Activated CD8-positive, alpha-beta memory T cell treated with anti-CD3 and anti-CD28 coated beads, Interleukin-2, amount 10 ng/mL, durations not matched to agents 7 days and 5 days (primary cell): ENCODE results near the gene ADCK1. TPM values are rescaled to one million over a fixed set of nuclear protein-coding genes. Genes with fewer than 3 reads are reported as not detected.
"Not testable (repeated sequence)": the region's sequence is repeated elsewhere in the genome, so short reads cannot be mapped to it uniquely, and the experiment has no call there.

Experiments
- ATAC-seq: fragments of 150-1000 bp; cut with Tn5 transposase; one replicate; pipeline ENCODE4 v1.10.0; 2021; ENCODE audit warnings: moderate library complexity
- CTCF ChIA-PET: fragments of 350-600 bp; sonication (Branson Sonifier 250); formaldehyde crosslinking; loops from one replicate; lab custom pipeline; 2021; ENCODE audit warnings: antibody characterized with exemption; lab: Charles Lee
- DNase-seq: peaks from one replicate; pipeline ENCODE4 v3.0.0-alpha.2; 2020
- H3K27ac Mint-ChIP-seq: one replicate; pipeline ENCODE4 v1.8.0; 2021; ENCODE audit warnings: mild to moderate bottlenecking, mixed read lengths
- H3K27me3 Mint-ChIP-seq: one replicate; pipeline ENCODE4 v1.8.0; 2021; ENCODE audit warnings: mixed read lengths
- H3K36me3 Mint-ChIP-seq: one replicate; pipeline ENCODE4 v1.8.0; 2021; ENCODE audit warnings: mild to moderate bottlenecking, mixed read lengths
- H3K4me1 Mint-ChIP-seq: one replicate; pipeline ENCODE4 v1.8.0; 2021; ENCODE audit warnings: mixed read lengths
- H3K4me3 Mint-ChIP-seq: one replicate; pipeline ENCODE4 v1.8.0; 2021; ENCODE audit warnings: mild to moderate bottlenecking, moderate library complexity, mixed read lengths
- H3K9me3 Mint-ChIP-seq: one replicate; pipeline ENCODE4 v1.8.0; 2022; ENCODE audit warnings: low read depth, mixed read lengths
- total RNA-seq, 2 experiments: library from RNA; stranded (reverse); gene quantifications; one replicate each; pipeline ENCODE4 v1.2.3, GENCODE V29; 2021

ADCK1 gene
- total RNA-seq, 2 experiments from 2014 or later: 2.5 to 3.5 TPM

DNA sequence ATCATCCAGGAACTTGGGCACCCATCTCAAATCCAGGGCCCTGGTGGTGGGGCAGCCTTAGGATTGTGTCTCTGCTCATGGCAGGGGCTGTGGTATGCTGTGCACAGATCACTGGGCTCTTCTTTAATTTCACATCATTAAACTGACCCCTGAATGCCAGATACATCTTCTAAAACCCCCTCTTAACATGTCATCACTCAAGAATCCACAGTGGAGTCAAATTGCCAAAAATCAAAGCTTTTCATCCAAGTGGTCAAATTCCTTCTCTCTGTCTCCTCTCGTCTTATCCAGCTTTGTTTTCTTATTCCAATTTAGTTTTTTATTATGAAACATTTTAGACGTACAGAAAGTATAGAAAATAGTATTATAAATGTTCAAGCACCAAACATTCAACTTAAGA is 97.5 kb downstream of the ADCK1 start:
- Mint-ChIP-seq H3K4me3 (no peak overlapping the region), H3K4me1 (no peaks in the 10 kb centered on the region), H3K36me3 (no peaks in the 10 kb centered on the region), H3K9me3 (no peaks in the 10 kb centered on the region), H3K27ac (no peak overlapping the region), H3K27me3 (no peaks in the 10 kb centered on the region)
- no peak for DNase-seq
- CTCF ChIA-PET: interaction anchor here (0.7 kb wide), 1 partner anchor 14 kb away, joined by 3 read pairs; no protein-coding TSS in a partner anchor
- no peak for ATAC-seq

DNA sequence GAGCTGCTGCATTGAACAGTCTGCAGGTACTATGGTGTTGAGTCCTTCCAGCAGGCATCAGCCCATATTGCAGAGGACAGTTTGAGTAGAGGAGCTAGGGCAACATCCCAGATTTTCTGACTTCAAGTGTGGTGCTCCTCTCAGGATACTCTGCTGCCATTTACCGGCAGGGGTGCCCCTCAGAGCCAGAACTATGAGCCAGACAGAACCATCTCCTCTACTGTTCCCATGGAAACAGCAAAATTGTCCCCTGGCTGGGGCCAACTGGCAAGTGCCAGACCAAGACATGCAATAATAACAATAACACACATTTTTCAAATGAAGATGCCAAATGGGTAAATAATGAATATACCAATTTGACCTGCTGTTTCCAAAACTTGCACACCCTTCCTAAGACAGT is 102.9 kb downstream of the ADCK1 start:
- H3K4me3 Mint-ChIP-seq: no peak overlapping the region
- no peaks in the 10 kb centered on the region for H3K4me1 Mint-ChIP-seq
- H3K9me3 Mint-ChIP-seq: no peaks in the 10 kb centered on the region
- ATAC-seq (no peak), DNase-seq (no peak)
- CTCF ChIA-PET: interaction anchor here (1.2 kb wide), 1 partner anchor 40 kb away, joined by 3 read pairs; no protein-coding TSS in a partner anchor
- no peak overlapping the region for H3K27ac Mint-ChIP-seq
- no peaks in the 10 kb centered on the region for H3K27me3 Mint-ChIP-seq
- H3K36me3 Mint-ChIP-seq: no peaks in the 10 kb centered on the region

DNA sequence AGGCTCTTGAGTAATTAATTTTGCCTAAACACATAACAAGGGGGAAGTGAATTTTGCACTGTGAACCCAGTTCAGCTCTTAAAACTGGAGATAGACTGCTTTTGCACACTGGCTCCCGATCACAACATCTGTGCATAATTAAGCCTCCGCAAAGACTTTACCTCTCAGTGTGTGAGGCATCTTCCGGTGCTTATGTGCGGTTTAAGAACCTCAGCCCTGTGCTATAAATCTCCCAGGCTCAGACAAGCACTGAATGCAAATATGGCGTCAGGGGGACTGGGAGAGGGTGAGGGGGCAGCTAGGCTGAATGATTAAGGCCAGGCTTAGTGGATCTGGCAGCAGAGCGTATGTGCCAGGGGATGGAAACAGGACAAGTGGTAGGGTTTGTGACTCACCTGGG is 103.3 kb downstream of the ADCK1 start:
- Mint-ChIP-seq H3K27me3 (no peaks in the 10 kb centered on the region), H3K4me3 (no peak overlapping the region), H3K4me1 (no peaks in the 10 kb centered on the region), H3K9me3 (no peaks in the 10 kb centered on the region), H3K36me3 (no peaks in the 10 kb centered on the region), H3K27ac (no peak overlapping the region)
- ATAC-seq (no peak), DNase-seq (no peak)
- CTCF ChIA-PET: interaction anchor here (1.2 kb wide), 1 partner anchor 41 kb away, joined by 3 read pairs; no protein-coding TSS in a partner anchor

DNA sequence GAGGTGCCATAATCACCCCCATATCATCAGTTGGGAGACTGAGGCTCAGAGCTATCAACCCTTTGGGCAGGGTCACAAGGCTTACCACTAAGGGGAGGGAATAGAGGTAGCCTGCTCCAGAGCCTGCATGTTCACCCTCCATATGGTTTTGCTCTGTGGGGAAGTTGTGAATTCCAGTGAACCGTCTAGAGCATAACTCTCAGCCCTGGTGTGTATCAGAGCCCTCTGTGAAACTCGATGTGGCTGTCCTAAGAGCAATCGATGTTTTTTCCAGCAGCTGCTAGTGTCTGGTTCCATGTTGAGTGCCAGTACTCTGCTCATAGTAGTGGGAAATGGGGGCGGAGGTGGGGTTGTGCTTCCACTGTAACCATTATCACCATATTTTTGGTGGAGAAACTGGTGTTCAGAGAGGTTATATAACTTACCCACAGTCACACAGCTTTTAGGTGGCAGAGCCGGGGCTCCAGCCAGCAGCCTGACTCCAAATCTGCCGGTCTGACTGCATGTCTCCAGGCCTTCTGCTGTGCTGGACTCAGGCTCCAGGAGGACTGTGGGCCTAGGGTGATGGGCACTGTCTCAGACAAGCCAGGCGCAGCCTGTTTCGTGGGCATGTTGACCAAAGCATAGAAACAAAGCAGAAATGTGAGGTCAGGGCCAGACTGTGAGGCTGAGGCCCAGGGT is 104.2 kb downstream of the ADCK1 start:
- ATAC-seq (no peak), DNase-seq (no peak)
- CTCF ChIA-PET: interaction anchor here (1.2 kb wide), 1 partner anchor 42 kb away, joined by 3 read pairs; no protein-coding TSS in a partner anchor
- H3K36me3 Mint-ChIP-seq: no peaks in the 10 kb centered on the region
- H3K9me3 Mint-ChIP-seq: no peaks in the 10 kb centered on the region
- H3K27ac Mint-ChIP-seq: no peak overlapping the region
- no peaks in the 10 kb centered on the region for H3K27me3 Mint-ChIP-seq
- no peak overlapping the region for H3K4me3 Mint-ChIP-seq
- peaks cover 4% of the 10 kb centered on the region for H3K4me1 Mint-ChIP-seq

DNA sequence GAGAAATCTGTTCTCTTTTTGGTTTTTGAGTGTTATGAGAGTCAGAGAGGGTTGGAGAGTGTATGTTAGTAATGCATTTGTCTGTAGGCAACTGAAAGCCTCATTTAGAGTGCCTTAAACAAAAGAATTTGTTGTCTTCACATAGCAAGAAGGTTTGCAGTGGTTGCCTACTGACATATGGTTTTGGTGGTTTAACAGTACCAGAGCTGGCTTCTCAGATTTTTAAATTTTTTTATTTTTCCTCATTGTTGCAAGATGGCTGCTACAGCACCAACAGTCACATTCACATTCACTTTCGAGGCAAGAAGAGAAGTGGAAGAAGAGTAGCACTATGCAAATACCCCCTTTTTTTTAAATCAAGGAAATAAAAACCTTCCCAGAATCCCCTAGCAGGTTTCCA is 106.5 kb downstream of the ADCK1 start:
- DNase-seq: no peak
- Mint-ChIP-seq H3K27ac (no peak overlapping the region), H3K27me3 (no peaks in the 10 kb centered on the region), H3K4me1 (peaks cover 4% of the 10 kb centered on the region), H3K36me3 (no peaks in the 10 kb centered on the region), H3K9me3 (no peaks in the 10 kb centered on the region), H3K4me3 (no peak overlapping the region)
- CTCF ChIA-PET: no interaction called here
- ATAC-seq: no peak

DNA sequence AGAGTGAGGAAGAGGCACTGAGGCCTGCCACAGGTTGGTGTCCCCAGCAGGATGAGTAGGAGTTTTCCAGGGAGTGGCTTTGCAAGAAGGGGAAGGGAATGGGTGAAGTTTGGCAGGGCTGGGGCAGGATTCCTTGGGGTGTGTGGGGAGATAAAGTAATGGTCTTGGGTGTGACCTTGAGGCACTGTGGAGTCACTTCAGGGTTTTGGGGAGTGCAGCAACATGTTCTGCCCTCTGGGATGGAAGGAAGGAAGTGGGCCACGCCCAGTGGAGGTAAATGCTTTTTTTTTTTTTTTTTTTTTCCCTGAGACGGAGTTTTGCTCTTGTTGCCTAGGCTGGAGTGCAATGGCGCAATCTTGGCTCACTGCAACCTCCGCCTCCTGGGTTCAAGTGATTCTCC is 108.9 kb downstream of the ADCK1 start:
- CTCF ChIA-PET: no interaction called here
- DNase-seq: no peak
- no peak overlapping the region for H3K4me3 Mint-ChIP-seq
- ATAC-seq: no peak
- no peaks in the 10 kb centered on the region for H3K36me3 Mint-ChIP-seq
- no peaks in the 10 kb centered on the region for H3K27me3 Mint-ChIP-seq
- peaks cover 4% of the 10 kb centered on the region for H3K4me1 Mint-ChIP-seq
- peak overlapping the region; percentile 56 for H3K27ac Mint-ChIP-seq
- H3K9me3 Mint-ChIP-seq: no peaks in the 10 kb centered on the region

DNA sequence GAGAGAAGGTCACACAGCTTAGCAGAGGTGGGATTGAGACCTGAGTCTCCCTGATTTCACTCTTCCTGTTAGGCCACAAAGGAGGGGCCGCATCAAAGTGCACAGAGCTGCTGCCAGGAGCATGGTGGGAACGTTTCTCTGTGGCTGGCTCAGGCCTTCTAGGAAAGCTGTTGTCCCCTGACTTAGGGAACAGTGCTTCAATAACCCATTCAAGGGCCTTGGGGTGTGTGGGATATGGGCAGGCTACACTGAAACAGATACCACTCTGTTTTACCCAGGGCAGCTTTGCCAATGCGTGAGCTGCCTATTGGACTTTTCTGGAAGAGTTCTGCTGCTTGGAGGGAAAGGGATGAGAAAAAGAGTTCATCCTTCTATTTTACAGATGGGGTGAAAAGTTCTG is 110.0 kb downstream of the ADCK1 start:
- CTCF ChIA-PET: no interaction called here
- H3K27me3 Mint-ChIP-seq: no peaks in the 10 kb centered on the region
- H3K27ac Mint-ChIP-seq: no peak overlapping the region
- DNase-seq (no peak), ATAC-seq (no peak)
- no peaks in the 10 kb centered on the region for H3K9me3 Mint-ChIP-seq
- H3K4me3 Mint-ChIP-seq: no peak overlapping the region
- no peaks in the 10 kb centered on the region for H3K36me3 Mint-ChIP-seq
- H3K4me1 Mint-ChIP-seq: peaks cover 4% of the 10 kb centered on the region

DNA sequence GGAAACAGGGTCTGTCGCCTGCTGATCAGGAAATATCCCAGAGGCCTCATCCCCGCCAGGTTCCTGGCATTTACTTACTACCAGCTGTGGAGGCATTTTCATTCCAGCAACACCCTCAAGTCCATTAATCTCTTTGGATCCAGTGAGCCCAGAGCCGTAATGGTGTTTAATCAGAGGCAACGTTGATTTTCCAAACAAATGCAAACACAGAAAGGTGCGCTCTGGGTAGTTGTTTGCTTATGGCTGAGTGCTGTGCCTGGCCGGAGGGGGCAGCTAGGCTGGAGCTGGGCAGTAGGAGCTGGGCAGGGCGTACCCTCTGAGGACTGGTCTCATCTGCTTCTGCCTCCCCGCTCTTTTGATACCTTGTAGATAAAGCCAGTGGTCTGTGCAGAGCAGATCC is 110.6 kb downstream of the ADCK1 start:
- CTCF ChIA-PET: no interaction called here
- ATAC-seq: no peak
- Mint-ChIP-seq H3K27ac (no peak overlapping the region), H3K27me3 (no peaks in the 10 kb centered on the region), H3K4me3 (no peak overlapping the region), H3K36me3 (no peaks in the 10 kb centered on the region), H3K4me1 (peaks cover 4% of the 10 kb centered on the region), H3K9me3 (no peaks in the 10 kb centered on the region)
- no peak for DNase-seq

DNA sequence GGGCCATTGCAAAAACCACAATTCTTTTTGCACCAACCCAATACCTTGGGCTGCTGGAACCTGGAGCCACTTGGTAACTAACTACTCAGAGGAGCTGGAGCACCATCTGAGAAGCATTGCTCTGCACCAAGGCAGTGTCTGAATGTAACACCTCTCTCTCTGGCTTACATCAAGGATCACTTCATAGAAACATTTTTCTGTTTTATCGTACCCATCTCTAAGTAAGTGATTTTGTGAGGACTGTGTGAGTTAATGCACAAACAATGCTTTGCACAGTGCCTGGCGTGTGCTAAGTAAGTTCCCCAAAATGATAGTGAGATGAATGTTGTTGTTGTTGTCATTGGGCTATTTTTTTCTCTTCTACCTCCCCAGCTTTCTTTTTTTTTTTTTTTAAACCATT is 111.4 kb downstream of the ADCK1 start:
- H3K4me1 Mint-ChIP-seq: peaks cover 4% of the 10 kb centered on the region
- H3K27me3 Mint-ChIP-seq: no peaks in the 10 kb centered on the region
- no peaks in the 10 kb centered on the region for H3K9me3 Mint-ChIP-seq
- H3K36me3 Mint-ChIP-seq: no peaks in the 10 kb centered on the region
- CTCF ChIA-PET: interaction anchor here (1.3 kb wide), 1 partner anchor 14 kb away, joined by 3 read pairs; no protein-coding TSS in a partner anchor
- no peak overlapping the region for H3K4me3 Mint-ChIP-seq
- no peak for DNase-seq
- no peak overlapping the region for H3K27ac Mint-ChIP-seq
- ATAC-seq: no peak

DNA sequence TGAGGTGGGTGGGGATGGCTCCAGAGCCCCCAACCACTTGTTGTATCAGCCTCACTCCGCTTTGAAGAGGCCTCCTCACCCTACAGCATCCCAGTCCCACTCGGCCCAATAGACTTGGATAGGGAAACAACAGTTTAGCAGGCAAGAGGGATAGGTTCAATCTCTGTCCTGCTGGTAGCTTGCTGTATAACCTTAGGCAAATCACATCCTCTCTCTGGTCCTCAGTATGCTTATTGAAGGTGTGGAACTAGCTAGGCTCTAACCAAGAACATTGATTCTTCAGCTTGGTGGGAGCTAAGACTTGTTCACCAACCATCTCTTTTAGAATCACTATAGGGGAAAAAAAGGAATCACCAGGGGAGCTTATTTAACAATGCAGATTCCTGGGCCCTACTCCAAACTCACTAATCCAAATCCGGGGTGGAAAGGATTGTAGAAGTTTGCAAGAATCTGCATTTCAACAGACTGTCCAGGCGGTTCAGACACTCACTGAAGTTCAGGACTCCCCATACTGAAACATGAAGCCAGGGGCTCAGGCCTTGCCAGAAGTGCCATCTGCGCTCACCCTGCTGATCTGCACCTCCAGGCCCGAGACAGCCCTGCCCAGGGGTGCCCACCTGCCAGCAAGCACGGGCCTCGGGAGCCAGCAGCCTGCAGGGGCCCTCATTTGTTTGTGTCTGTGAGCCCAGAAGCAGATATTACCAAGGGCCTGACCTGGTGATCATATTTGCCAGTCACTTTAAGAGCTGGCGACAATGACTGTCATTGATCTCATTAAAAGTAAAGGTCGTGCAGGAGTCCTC is 113.0 kb downstream of the ADCK1 start:
- CTCF ChIA-PET: interaction anchor here (1.2 kb wide), 1 partner anchor 51 kb away, joined by 3 read pairs; no protein-coding TSS in a partner anchor
- DNase-seq (no peak), ATAC-seq (no peak)
- Mint-ChIP-seq H3K27me3 (no peaks in the 10 kb centered on the region), H3K4me1 (peaks cover 4% of the 10 kb centered on the region), H3K4me3 (no peak overlapping the region), H3K9me3 (no peaks in the 10 kb centered on the region), H3K36me3 (no peaks in the 10 kb centered on the region), H3K27ac (no peak overlapping the region)

DNA sequence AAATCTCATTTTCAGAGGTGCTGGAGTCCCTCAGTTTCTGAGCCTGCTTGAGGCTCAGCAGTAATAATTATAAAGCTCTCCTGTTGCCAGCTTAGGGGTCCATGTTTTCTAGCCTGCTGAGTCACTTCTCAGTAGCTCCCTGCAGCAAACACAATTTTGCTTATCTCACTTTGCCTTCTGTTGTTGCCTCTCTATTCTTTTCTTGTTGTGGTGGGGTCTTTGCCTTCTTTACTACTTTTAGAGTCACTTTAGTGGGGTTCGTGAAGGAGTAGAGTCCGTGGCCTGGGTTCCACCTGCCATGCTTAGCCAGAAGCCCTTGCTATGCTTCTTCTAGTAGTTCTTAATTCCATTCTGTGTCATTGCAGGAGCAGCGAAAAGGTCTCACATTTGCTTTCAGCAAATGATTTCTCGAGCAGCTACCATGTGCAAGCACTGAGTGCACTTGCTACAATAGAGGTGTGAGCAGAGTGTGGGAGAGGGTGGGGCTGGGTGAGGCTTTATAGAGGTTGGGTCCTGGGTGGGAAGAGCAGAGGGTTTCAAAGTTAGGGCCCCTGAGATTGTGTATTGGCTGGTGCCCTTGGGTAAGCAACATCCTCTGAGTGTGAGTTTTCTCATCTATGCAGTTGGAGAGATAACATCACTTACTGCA is 114.3 kb downstream of the ADCK1 start:
- DNase-seq: no peak
- Mint-ChIP-seq H3K4me3 (no peak overlapping the region), H3K27ac (no peak overlapping the region)

DNA sequence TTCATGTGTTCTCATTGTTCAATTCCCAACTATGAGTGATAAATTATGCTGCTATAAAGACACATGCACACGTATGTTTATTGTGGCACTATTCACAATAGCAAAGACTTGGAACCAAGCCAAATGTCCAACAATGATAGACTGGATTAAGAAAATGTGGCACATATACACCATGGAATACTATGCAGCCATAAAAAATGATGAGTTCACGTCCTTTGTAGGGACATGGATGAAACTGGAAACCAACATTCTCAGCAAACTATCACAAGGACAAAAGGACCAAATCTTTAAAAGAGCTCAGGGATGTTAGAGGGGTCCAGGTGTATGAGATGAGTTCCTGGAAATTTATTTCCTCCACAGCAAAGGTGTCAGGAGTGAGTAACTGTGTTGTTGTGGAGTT is 115.5 kb downstream of the ADCK1 start:
- H3K9me3 Mint-ChIP-seq, H3K4me3 Mint-ChIP-seq, H3K36me3 Mint-ChIP-seq, H3K27me3 Mint-ChIP-seq, CTCF ChIA-PET, DNase-seq, ATAC-seq, H3K4me1 Mint-ChIP-seq, H3K27ac Mint-ChIP-seq: not testable (repeated sequence)

More for the DNA sequence above, 114.3 kb downstream of the ADCK1 start:
- H3K27me3 Mint-ChIP-seq: no peaks in the 10 kb centered on the region
- no peak for ATAC-seq
- no peaks in the 10 kb centered on the region for H3K9me3 Mint-ChIP-seq
- CTCF ChIA-PET: interaction anchor here (1.2 kb wide), 1 partner anchor 52 kb away, joined by 3 read pairs; no protein-coding TSS in a partner anchor
- peaks cover 4% of the 10 kb centered on the region for H3K4me1 Mint-ChIP-seq
- H3K36me3 Mint-ChIP-seq: no peaks in the 10 kb centered on the region

DNA sequence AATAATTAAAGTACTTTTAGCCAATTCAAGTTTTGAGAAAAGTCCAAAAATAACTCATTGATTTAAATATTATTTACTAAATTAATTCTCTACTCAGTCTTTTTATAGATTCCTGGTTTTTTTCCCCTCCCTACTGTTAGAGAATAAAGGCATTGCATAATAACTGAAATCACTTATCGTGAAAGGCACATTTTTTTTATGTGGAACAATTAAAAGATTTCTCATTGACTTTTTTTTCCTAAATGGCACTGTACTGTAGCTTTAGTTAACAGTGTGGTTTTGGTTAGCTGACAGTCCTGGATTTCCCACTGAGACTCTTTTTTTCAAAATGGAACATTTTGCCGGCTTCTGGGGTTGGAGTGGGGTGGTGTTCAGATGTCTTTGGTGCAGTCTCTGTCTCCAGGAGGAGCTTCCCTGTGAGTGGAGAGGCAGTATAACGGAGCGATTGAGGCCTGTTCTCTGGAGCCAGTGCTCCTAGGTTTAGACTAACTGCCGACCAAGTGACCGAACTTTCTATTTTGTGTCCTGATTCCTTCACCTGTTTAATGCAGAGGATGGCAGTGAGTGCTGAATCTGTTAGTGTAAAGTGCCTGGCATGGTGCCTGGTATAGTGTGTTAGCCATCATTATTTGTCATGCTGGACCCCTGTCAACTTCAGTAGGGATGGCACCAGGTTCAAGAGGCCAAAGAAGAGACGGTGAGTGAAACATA is 117.7 kb downstream of the ADCK1 start:
- no peaks in the 10 kb centered on the region for H3K36me3 Mint-ChIP-seq
- no peaks in the 10 kb centered on the region for H3K9me3 Mint-ChIP-seq
- no peak overlapping the region for H3K27ac Mint-ChIP-seq
- peaks cover 4% of the 10 kb centered on the region for H3K4me1 Mint-ChIP-seq
- no peaks in the 10 kb centered on the region for H3K27me3 Mint-ChIP-seq
- ATAC-seq (no peak), DNase-seq (no peak)
- no peak overlapping the region for H3K4me3 Mint-ChIP-seq
- CTCF ChIA-PET: no interaction called here
